Breast epithelium (tissue), 4 donors: ENCODE results near the gene PDE7B. TPM values are rescaled to one million over a fixed set of nuclear protein-coding genes. Genes with fewer than 3 reads are reported as not detected.

Source experiments
- DNase-seq, 2 donors: peaks; one replicate each; pipeline ENCODE4 v3.0.0-alpha.2; 2019; ENCODE audit warnings: low spot score in 2 of 2
- H3K27ac ChIP-seq, 2 donors: fragments of 200-600 bp; sonication (generic) in 1 of 2; one replicate each; pipeline ENCODE4 v1.5.1; 2016 to 2019; ENCODE audit warnings: mild to moderate bottlenecking in 1 of 2
- H3K27me3 ChIP-seq, 2 donors: fragments of 200-600 bp; sonication (generic) in 1 of 2; one replicate each; pipeline versions ENCODE4 v1.5.1 to v1.6.0; 2017 to 2019; ENCODE audit warnings: control low read depth in 1 of 2, mild to moderate bottlenecking in 1 of 2
- H3K36me3 ChIP-seq: fragments of 200-600 bp; one replicate; pipeline ENCODE4 v1.5.1; 2019
- H3K4me1 ChIP-seq, 2 donors: fragments of 200-600 bp; sonication (generic); one replicate each; pipeline ENCODE4 v1.5.1; 2016 to 2019; ENCODE audit warnings: control low read depth in 1 of 2
- H3K4me3 ChIP-seq, 3 donors: fragments of 200-600 bp; sonication (generic); 1 replicate in 2 of 3; 2 replicates in 1 of 3; pipeline ENCODE4 v1.5.1; 2016 to 2019; ENCODE audit warnings: mild to moderate bottlenecking in 3 of 3, moderate library complexity in 2 of 3
- H3K9me3 ChIP-seq, 2 donors: fragments of 200-600 bp; sonication (generic) in 1 of 2; one replicate each; pipeline ENCODE4 v1.5.1; 2016 to 2019; ENCODE audit warnings: control low read depth in 1 of 2
- POLR2A ChIP-seq: fragments of 450-650 bp; IDR thresholded peaks from one replicate; pipeline ENCODE4 v1.6.1; 2016; ENCODE audit warnings: antibody characterized with exemption, mild to moderate bottlenecking, moderate library complexity
- POLR2AphosphoS5 ChIP-seq, 3 donors: sonication (generic); formaldehyde crosslinking; IDR thresholded peaks; one replicate each; pipeline ENCODE4 v1.6.1; 2017; ENCODE audit warnings: antibody characterized with exemption in 3 of 3
- intact Hi-C: fragments of 100-400 bp; cut with DNase I; formaldehyde crosslinking; loops from one replicate; pipeline ENCODE4 v1.15.1; 2023; ENCODE audit warnings: low total_unique reads
- total RNA-seq, 3 donors: library from RNA; depleted of rRNA; stranded (reverse); fragments of >200 nt; gene quantifications; one replicate each; pipeline ENCODE4 v1.1.0, GENCODE V29; 2016
- TF ChIP-seq, protein P1 (sequence below), 3 donors: fragments of 450-650 bp; IDR thresholded peaks; one replicate each; pipeline ENCODE4 v1.5.1; 2016 to 2017; ENCODE audit warnings: antibody characterized with exemption in 3 of 3, mild to moderate bottlenecking in 3 of 3, moderate library complexity in 3 of 3

PDE7B gene
- total RNA-seq, 3 donors from 2014 or later = 3.4 to 5.2 (median 5.1) TPM

DNA sequence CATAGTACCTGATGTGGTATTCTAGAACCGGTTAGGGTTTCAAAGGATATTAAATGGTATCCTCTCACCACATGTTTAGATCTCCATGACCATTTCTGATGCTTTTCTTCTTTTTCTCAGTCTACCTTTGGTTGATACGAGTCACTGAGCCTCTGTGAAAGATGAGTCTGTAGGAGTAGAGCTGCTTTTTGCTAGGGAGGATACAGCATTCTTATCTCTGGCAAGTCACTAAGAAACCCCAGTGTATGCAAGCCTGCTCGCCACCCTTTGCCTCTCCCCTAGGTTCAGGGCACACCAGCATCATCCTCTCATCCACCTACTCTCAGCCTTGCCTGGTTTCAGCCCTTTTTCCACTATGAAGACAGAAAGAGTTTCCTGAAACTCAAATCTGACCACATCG, 308.7 kb downstream of the PDE7B start:
- intact Hi-C loops = no loop called here
- no peak for DNase-seq
- no peak overlapping the region for H3K27ac ChIP-seq
- TF ChIP-seq, protein P1, sequence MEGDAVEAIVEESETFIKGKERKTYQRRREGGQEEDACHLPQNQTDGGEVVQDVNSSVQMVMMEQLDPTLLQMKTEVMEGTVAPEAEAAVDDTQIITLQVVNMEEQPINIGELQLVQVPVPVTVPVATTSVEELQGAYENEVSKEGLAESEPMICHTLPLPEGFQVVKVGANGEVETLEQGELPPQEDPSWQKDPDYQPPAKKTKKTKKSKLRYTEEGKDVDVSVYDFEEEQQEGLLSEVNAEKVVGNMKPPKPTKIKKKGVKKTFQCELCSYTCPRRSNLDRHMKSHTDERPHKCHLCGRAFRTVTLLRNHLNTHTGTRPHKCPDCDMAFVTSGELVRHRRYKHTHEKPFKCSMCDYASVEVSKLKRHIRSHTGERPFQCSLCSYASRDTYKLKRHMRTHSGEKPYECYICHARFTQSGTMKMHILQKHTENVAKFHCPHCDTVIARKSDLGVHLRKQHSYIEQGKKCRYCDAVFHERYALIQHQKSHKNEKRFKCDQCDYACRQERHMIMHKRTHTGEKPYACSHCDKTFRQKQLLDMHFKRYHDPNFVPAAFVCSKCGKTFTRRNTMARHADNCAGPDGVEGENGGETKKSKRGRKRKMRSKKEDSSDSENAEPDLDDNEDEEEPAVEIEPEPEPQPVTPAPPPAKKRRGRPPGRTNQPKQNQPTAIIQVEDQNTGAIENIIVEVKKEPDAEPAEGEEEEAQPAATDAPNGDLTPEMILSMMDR (IDR thresholded peaks at IDR 0.05) = no peak
- TF ChIP-seq POLR2AphosphoS5 (IDR thresholded peaks at IDR 0.05) (no peak), POLR2A (no peak)
- no peaks in the 10 kb centered on the region for H3K27me3 ChIP-seq
- H3K36me3 ChIP-seq = no peaks in the 10 kb centered on the region
- no peaks in the 10 kb centered on the region for H3K9me3 ChIP-seq
- no peaks in the 10 kb centered on the region for H3K4me1 ChIP-seq
- no peak overlapping the region for H3K4me3 ChIP-seq

DNA sequence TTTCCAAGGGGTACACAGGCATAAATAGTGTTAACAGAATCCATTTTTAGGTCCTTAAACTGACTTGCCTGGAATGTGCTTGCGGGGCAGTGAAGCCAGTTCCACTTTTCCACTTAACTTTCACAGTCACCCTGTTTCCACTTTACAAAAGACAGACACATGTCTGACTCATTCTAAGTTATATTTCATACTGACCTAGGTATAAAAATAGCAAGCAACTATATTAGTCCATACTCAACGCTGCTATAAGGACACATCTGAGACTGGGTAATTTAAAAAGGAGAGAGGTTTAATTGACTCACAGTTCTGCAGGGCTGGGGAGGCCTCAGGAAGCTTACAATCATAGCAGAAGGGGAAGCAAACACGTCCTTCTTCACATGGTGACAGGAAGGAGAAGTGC, 310.4 kb downstream of the PDE7B start:
- H3K27ac ChIP-seq = no peak overlapping the region
- no peaks in the 10 kb centered on the region for H3K36me3 ChIP-seq
- H3K4me1 ChIP-seq = no peaks in the 10 kb centered on the region
- no peak overlapping the region for H3K4me3 ChIP-seq
- TF ChIP-seq POLR2AphosphoS5 (IDR thresholded peaks at IDR 0.05) = no peak
- no peaks in the 10 kb centered on the region for H3K27me3 ChIP-seq
- no peak for DNase-seq
- no peaks in the 10 kb centered on the region for H3K9me3 ChIP-seq
- intact Hi-C loops = no loop called here

DNA sequence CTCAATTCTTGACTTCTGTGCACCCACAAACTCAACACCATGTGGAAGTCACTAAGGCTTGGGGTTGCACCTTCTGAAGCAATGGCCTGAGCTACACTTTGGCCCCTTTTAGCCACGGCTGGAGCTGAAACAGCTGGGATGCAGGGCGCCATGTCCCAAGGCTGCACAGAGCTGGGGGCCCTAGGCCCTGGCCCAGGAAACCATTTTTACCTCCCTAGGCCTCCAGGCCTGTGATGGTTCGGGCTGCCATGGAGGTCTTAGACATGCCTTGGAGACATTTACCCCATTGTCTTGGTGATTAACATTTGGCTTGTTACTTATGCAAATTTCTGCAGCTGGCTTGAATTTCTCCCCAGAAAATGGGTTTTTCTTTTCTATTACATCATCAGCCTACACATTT, 311.8 kb downstream of the PDE7B start:
- intact Hi-C loops = no loop called here
- TF ChIP-seq POLR2A (no peak), POLR2AphosphoS5 (IDR thresholded peaks at IDR 0.05) (no peak)
- TF ChIP-seq, protein P1 (IDR thresholded peaks at IDR 0.05) = no peak
- H3K27me3 ChIP-seq = no peaks in the 10 kb centered on the region
- no peak overlapping the region for H3K4me3 ChIP-seq
- no peak overlapping the region for H3K27ac ChIP-seq
- no peak for DNase-seq
- no peaks in the 10 kb centered on the region for H3K36me3 ChIP-seq
- no peaks in the 10 kb centered on the region for H3K9me3 ChIP-seq
- H3K4me1 ChIP-seq = no peaks in the 10 kb centered on the region

- DNase-seq = no peak
- no peaks in the 10 kb centered on the region for H3K4me1 ChIP-seq
- H3K27me3 ChIP-seq = no peaks in the 10 kb centered on the region
- no peak overlapping the region for H3K27ac ChIP-seq
- H3K36me3 ChIP-seq = no peaks in the 10 kb centered on the region
- H3K4me3 ChIP-seq = no peak overlapping the region
- intact Hi-C loops = no loop called here
- H3K9me3 ChIP-seq = no peaks in the 10 kb centered on the region
- TF ChIP-seq POLR2AphosphoS5 (IDR thresholded peaks at IDR 0.05) (no peak), POLR2A (no peak)
- TF ChIP-seq, protein P1 (IDR thresholded peaks at IDR 0.05) = no peak
These were observed 315.3 kb downstream of the PDE7B start for GRCh38 chr6:136166815-136167214.

GRCh38 chr6:136169394-136170148, 318.1 kb downstream of the PDE7B start:
- intact Hi-C loops = no loop called here
- Histone ChIP-seq H3K36me3 (no peaks in the 10 kb centered on the region), H3K4me3 (no peak overlapping the region), H3K27ac (no peak overlapping the region), H3K9me3 (no peaks in the 10 kb centered on the region), H3K4me1 (no peaks in the 10 kb centered on the region), H3K27me3 (no peaks in the 10 kb centered on the region)
- TF ChIP-seq, protein P1 (IDR thresholded peaks at IDR 0.05) = no peak
- TF ChIP-seq POLR2A (no peak), POLR2AphosphoS5 (IDR thresholded peaks at IDR 0.05) (no peak)
- no peak for DNase-seq
